Gastrocnemius medialis (tissue), 4 donors: ENCODE results near the gene OR14K1. TPM values are rescaled to one million over a fixed set of nuclear protein-coding genes. Genes with fewer than 3 reads are reported as not detected.

ENCODE experiments used
- ATAC-seq, 2 donors: fragments of 150-250 bp; one replicate each; pipeline ENCODE4 v1.9.1; 2016
- DNase-seq, 2 donors: peaks; one replicate each; pipeline ENCODE4 v3.0.0-alpha.2; 2019
- H3K27ac ChIP-seq, 4 donors: fragments of 200-600 bp; sonication (generic); 1 replicate in 1 of 4; 2 replicates in 3 of 4; pipeline ENCODE4 v1.5.1; 2016 to 2018; ENCODE audit warnings: mild to moderate bottlenecking in 2 of 4, moderate library complexity in 1 of 4
- H3K27me3 ChIP-seq, 3 donors: fragments of 200-600 bp; sonication (generic) in 2 of 3; 1 replicate in 1 of 3; 2 replicates in 2 of 3; pipeline versions ENCODE4 v1.5.1 to v1.6.0; 2016 to 2019; ENCODE audit warnings: mild to moderate bottlenecking in 1 of 3, moderate library complexity in 1 of 3
- H3K36me3 ChIP-seq, 2 donors: fragments of 200-600 bp; sonication (generic) in 1 of 2; one replicate each; pipeline ENCODE4 v1.5.1; 2017 to 2018
- H3K4me1 ChIP-seq, 2 donors: fragments of 200-600 bp; sonication (generic) in 1 of 2; one replicate each; pipeline ENCODE4 v1.5.1; 2016 to 2017; ENCODE audit warnings: mild to moderate bottlenecking in 2 of 2
- H3K4me3 ChIP-seq, 4 donors: fragments of 200-600 bp; sonication (generic) in 3 of 4; 1 replicate in 1 of 4; 2 replicates in 3 of 4; pipeline ENCODE4 v1.5.1; 2016 to 2019; ENCODE audit warnings: mild to moderate bottlenecking in 2 of 4
- H3K9me3 ChIP-seq, 3 donors: fragments of 200-600 bp; sonication (generic) in 2 of 3; 1 replicate in 1 of 3; 2 replicates in 2 of 3; pipeline ENCODE4 v1.5.1; 2016 to 2019
- POLR2A ChIP-seq, 2 donors: fragments of 450-650 bp; IDR thresholded peaks; one replicate each; pipeline ENCODE4 v1.6.1; 2017; ENCODE audit warnings: antibody characterized with exemption in 2 of 2, mild to moderate bottlenecking in 2 of 2, moderate library complexity in 2 of 2
- in situ Hi-C, 4 donors: fragments of 200-750 bp; cut with MboI; loops; one replicate each; pipeline versions ENCODE4 v1.15.0 to v1.8.0; 2017; ENCODE audit warnings: low sequenced_read_pairs in 4 of 4
- intact Hi-C: fragments of 100-400 bp; cut with DNase I; formaldehyde crosslinking; loops from one replicate; pipeline ENCODE4 v1.15.1; 2023; ENCODE audit warnings: low total_unique reads
- total RNA-seq, 4 donors: library from RNA; depleted of rRNA; stranded (reverse); fragments of >200 nt; gene quantifications; one replicate each; pipeline versions ENCODE4 v1.1.0 to v1.2.3, GENCODE V29; 2016
- TF ChIP-seq, protein P1 (sequence below), 5 experiments: fragments of 450-650 bp in 3 of 5; fragments of 200-600 bp in 2 of 5; sonication (generic) in 2 of 5; IDR thresholded peaks in 4 of 5; conservative IDR thresholded peaks in 1 of 5; 1 replicate in 4 of 5; 2 replicates in 1 of 5; pipeline ENCODE4 v1.5.1; 2016 to 2019; ENCODE audit warnings: antibody characterized with exemption in 5 of 5, mild to moderate bottlenecking in 3 of 5, moderate library complexity in 3 of 5

Gene OR14K1
- total RNA-seq, 4 donors from 2014 or later: not detected

DNA sequence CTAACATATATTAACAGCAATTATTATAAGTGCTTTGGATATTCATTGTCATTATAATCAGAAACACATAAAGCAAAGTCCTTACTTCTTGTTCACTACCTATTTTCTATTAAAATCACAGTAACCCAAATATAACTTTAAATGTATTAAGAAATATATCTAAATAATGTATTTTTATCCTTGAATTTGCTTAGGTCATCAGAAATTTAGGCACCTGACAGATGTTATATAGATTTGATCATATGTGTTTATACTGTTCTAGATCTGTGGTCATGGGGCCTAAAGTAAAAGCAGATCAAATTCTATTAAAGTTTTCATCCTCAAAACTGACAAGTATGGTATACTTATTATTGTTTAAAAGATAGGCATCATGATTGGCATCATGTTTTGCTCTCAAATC lies 31.2 kb downstream of the OR14K1 start:
- H3K4me3 ChIP-seq: no peak overlapping the region
- no peaks in the 10 kb centered on the region for H3K36me3 ChIP-seq
- no peak overlapping the region for H3K27ac ChIP-seq
- no peaks in the 10 kb centered on the region for H3K9me3 ChIP-seq
- no peaks in the 10 kb centered on the region for H3K27me3 ChIP-seq
- in situ Hi-C loops (no loop called here), intact Hi-C loops (no loop called here)
- ATAC-seq: no peak
- H3K4me1 ChIP-seq: no peaks in the 10 kb centered on the region
- no peak for DNase-seq
- TF ChIP-seq, protein P1, sequence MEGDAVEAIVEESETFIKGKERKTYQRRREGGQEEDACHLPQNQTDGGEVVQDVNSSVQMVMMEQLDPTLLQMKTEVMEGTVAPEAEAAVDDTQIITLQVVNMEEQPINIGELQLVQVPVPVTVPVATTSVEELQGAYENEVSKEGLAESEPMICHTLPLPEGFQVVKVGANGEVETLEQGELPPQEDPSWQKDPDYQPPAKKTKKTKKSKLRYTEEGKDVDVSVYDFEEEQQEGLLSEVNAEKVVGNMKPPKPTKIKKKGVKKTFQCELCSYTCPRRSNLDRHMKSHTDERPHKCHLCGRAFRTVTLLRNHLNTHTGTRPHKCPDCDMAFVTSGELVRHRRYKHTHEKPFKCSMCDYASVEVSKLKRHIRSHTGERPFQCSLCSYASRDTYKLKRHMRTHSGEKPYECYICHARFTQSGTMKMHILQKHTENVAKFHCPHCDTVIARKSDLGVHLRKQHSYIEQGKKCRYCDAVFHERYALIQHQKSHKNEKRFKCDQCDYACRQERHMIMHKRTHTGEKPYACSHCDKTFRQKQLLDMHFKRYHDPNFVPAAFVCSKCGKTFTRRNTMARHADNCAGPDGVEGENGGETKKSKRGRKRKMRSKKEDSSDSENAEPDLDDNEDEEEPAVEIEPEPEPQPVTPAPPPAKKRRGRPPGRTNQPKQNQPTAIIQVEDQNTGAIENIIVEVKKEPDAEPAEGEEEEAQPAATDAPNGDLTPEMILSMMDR (IDR thresholded peaks at IDR 0.05 in 4 of 5, conservative IDR thresholded peaks at IDR 0.05 in 1 of 5): no peak
- no peak for TF ChIP-seq POLR2A (IDR thresholded peaks at IDR 0.05)

Other genes with a start within 250 kb of the OR14K1 start
- gene OR2C3, start 202.2 kb upstream of the OR14K1 start, total RNA-seq: not detected
- gene GCSAML, start 189.5 kb upstream of the OR14K1 start, total RNA-seq: under 1 TPM in 1 of 4 donors, not detected in 3; 0.15 TPM
- not detected for gene OR2G2, start 150.3 kb upstream of the OR14K1 start, total RNA-seq
- gene OR2G3, start 133.0 kb upstream of the OR14K1 start, total RNA-seq: not detected
- gene OR13G1, start 58.9 kb upstream of the OR14K1 start, total RNA-seq: not detected
- gene OR6F1, start 22.0 kb upstream of the OR14K1 start, total RNA-seq: not detected
- not detected for gene OR14A2, start 9.5 kb downstream of the OR14K1 start, total RNA-seq
- gene OR1C1, start 21.9 kb downstream of the OR14K1 start, total RNA-seq: not detected
- not detected for gene OR14A16, start 85.5 kb downstream of the OR14K1 start, total RNA-seq
- not detected for gene OR11L1, start 103.3 kb downstream of the OR14K1 start, total RNA-seq
- 1 to 10 TPM in 1 of 4 donors, under 1 TPM in 3; 0.26 to 1.5 (median 0.49) TPM for gene TRIM58, start 118.6 kb downstream of the OR14K1 start, total RNA-seq
- gene OR2W3, start 157.0 kb downstream of the OR14K1 start, total RNA-seq: under 1 TPM in 1 of 4 donors, not detected in 3; 0.80 TPM
- gene OR2T8, start 181.6 kb downstream of the OR14K1 start, total RNA-seq: not detected
- not detected for gene OR2AJ1, start 186.3 kb downstream of the OR14K1 start, total RNA-seq
- gene OR2L8, start 210.2 kb downstream of the OR14K1 start, total RNA-seq: not detected
- gene OR2AK2, start 226.6 kb downstream of the OR14K1 start, total RNA-seq: not detected